ENCODE measurements around the gene BMX. TPM values are rescaled to one million over a fixed set of nuclear protein-coding genes. Genes with fewer than 3 reads are reported as not detected.

Gene BMX
- polyA plus RNA-seq, 1 donor from 2014 or later, result not detected

- no peaks in the 10 kb centered on the region for H3K36me3 ChIP-seq (ENCODE audit: insufficient read depth, low read length)
- no peak overlapping the region for H3K9ac ChIP-seq (ENCODE audit: low read length)
- H3F3A ChIP-seq (ENCODE audit: insufficient read depth, low read length, poor library complexity, severe bottlenecking), result no peaks in the 10 kb centered on the region
- H3K4me2 ChIP-seq (ENCODE audit: low read length), result no peak overlapping the region
- TF ChIP-seq SMC3 (conservative IDR thresholded peaks at IDR 0.05; ENCODE audit: poor library complexity), result no peak
- TF ChIP-seq EZH2 (IDR thresholded peaks at IDR 0.05; ENCODE audit: borderline replicate concordance, insufficient read depth, low read length, poor library complexity, severe bottlenecking), result no peak
- no peak for TF ChIP-seq EP300 (conservative IDR thresholded peaks at IDR 0.05; ENCODE audit: poor library complexity, severe bottlenecking)
- no peak for TF ChIP-seq REST (IDR thresholded peaks at IDR 0.05; ENCODE audit: borderline replicate concordance)
- no peak for TF ChIP-seq CTCF (IDR thresholded peaks at IDR 0.05; ENCODE audit: poor library complexity, severe bottlenecking)
- TF ChIP-seq TAF1 (IDR thresholded peaks at IDR 0.05; ENCODE audit: low read depth), result no peak
- no peak for TF ChIP-seq POLR2AphosphoS5 (IDR thresholded peaks at IDR 0.05)
- no peak for TF ChIP-seq RAD21 (conservative IDR thresholded peaks at IDR 0.05)
- no peak for TF ChIP-seq MXI1 (conservative IDR thresholded peaks at IDR 0.05; ENCODE audit: poor library complexity, severe bottlenecking)
- H3K27ac ChIP-seq (ENCODE audit: low read length), result no peak overlapping the region
- H3K9me2 ChIP-seq (ENCODE audit: insufficient read depth, low read length), result no peaks in the 10 kb centered on the region
- no peak overlapping the region for H3K4me3 ChIP-seq (ENCODE audit: low read length)
- no peaks in the 10 kb centered on the region for H4K20me1 ChIP-seq (ENCODE audit: insufficient read depth)
- H2AFZ ChIP-seq (ENCODE audit: low read depth, low read length), result no peak overlapping the region
- no peaks in the 10 kb centered on the region for H3K9me3 ChIP-seq (ENCODE audit: low read length)
- H3K27me3 ChIP-seq (ENCODE audit: insufficient read depth, low read depth, low read length), result no peaks in the 10 kb centered on the region
- H3K79me2 ChIP-seq (replicated peaks; ENCODE audit: insufficient read depth, low read length), result no peaks in the 10 kb centered on the region
Observed at GRCh38 chrX:15601932-15602331, 101.3 kb downstream of the BMX start.

GRCh38 chrX:15602761-15603160, 102.2 kb downstream of the BMX start:
- Histone ChIP-seq H3K9me2 (ENCODE audit: insufficient read depth, low read length) (no peaks in the 10 kb centered on the region), H3K4me3 (ENCODE audit: low read length) (no peak overlapping the region), H3F3A (ENCODE audit: insufficient read depth, low read length, poor library complexity, severe bottlenecking) (no peaks in the 10 kb centered on the region), H3K27me3 (ENCODE audit: insufficient read depth, low read depth, low read length) (no peaks in the 10 kb centered on the region), H2AFZ (ENCODE audit: low read depth, low read length) (no peak overlapping the region), H3K9me3 (ENCODE audit: low read length) (no peaks in the 10 kb centered on the region), H3K79me2 (replicated peaks; ENCODE audit: insufficient read depth, low read length) (no peaks in the 10 kb centered on the region), H3K9ac (ENCODE audit: low read length) (no peak overlapping the region), H3K36me3 (ENCODE audit: insufficient read depth, low read length) (no peaks in the 10 kb centered on the region), H4K20me1 (ENCODE audit: insufficient read depth) (no peaks in the 10 kb centered on the region), H3K4me2 (ENCODE audit: low read length) (no peak overlapping the region), H3K27ac (ENCODE audit: low read length) (no peak overlapping the region)
- no peak for TF ChIP-seq TAF1 (IDR thresholded peaks at IDR 0.05; ENCODE audit: low read depth)
- no peak for TF ChIP-seq POLR2AphosphoS5 (IDR thresholded peaks at IDR 0.05)
- TF ChIP-seq SMC3 (conservative IDR thresholded peaks at IDR 0.05; ENCODE audit: poor library complexity), result no peak
- TF ChIP-seq RAD21 (conservative IDR thresholded peaks at IDR 0.05), result no peak
- no peak for TF ChIP-seq MXI1 (conservative IDR thresholded peaks at IDR 0.05; ENCODE audit: poor library complexity, severe bottlenecking)
- no peak for TF ChIP-seq CTCF (IDR thresholded peaks at IDR 0.05; ENCODE audit: poor library complexity, severe bottlenecking)
- no peak for TF ChIP-seq EP300 (conservative IDR thresholded peaks at IDR 0.05; ENCODE audit: poor library complexity, severe bottlenecking)
- TF ChIP-seq EZH2 (IDR thresholded peaks at IDR 0.05; ENCODE audit: borderline replicate concordance, insufficient read depth, low read length, poor library complexity, severe bottlenecking), result no peak
- TF ChIP-seq REST (IDR thresholded peaks at IDR 0.05; ENCODE audit: borderline replicate concordance), result no peak

All from neural cell (in vitro differentiated cells).